Ishikawa (cell line): Measurements from ENCODE around the gene SRSF7.

Experiments used
- CEBPB ChIP-seq: IDR thresholded peaks from 2 replicates; pipeline ENCODE4 v1.6.1; 2012
- EGR1 ChIP-seq: IDR thresholded peaks from 2 replicates; pipeline ENCODE4 v1.6.1; 2012
- EP300 ChIP-seq: IDR thresholded peaks from 2 replicates; pipeline ENCODE4 v1.6.1; 2012; ENCODE audit warnings: borderline replicate concordance
- FOXM1 ChIP-seq: IDR thresholded peaks from 2 replicates; pipeline ENCODE4 v1.6.1; 2012; ENCODE audit warnings: low read depth, borderline replicate concordance
- RAD21 ChIP-seq: IDR thresholded peaks from 2 replicates; pipeline ENCODE4 v1.6.1; 2012; ENCODE audit warnings: low read depth
- TAF1 ChIP-seq: IDR thresholded peaks from 2 replicates; pipeline ENCODE4 v1.6.1; 2012; ENCODE audit warnings: low read depth, mild to moderate bottlenecking
- TCF12 ChIP-seq: IDR thresholded peaks from 2 replicates; pipeline ENCODE4 v1.6.1; 2012; ENCODE audit warnings: low read depth
- TEAD4 ChIP-seq: IDR thresholded peaks from 2 replicates; pipeline ENCODE4 v1.6.1; 2012
- YY1 ChIP-seq: IDR thresholded peaks from 2 replicates; pipeline ENCODE4 v1.6.1; 2012; ENCODE audit warnings: low read depth
- ZBTB7A ChIP-seq: IDR thresholded peaks from 2 replicates; pipeline ENCODE4 v1.6.1; 2012; ENCODE audit warnings: low read depth
- TF ChIP-seq, protein P1 (sequence below): IDR thresholded peaks from 2 replicates; pipeline ENCODE4 v1.6.1; 2012
- TF ChIP-seq, protein P2 (sequence below): IDR thresholded peaks from 2 replicates; pipeline ENCODE4 v1.6.1; 2012
- TF ChIP-seq, protein P3 (sequence below): IDR thresholded peaks from 2 replicates; pipeline ENCODE4 v1.6.1; 2012; ENCODE audit warnings: low read depth, mild to moderate bottlenecking

DNA sequence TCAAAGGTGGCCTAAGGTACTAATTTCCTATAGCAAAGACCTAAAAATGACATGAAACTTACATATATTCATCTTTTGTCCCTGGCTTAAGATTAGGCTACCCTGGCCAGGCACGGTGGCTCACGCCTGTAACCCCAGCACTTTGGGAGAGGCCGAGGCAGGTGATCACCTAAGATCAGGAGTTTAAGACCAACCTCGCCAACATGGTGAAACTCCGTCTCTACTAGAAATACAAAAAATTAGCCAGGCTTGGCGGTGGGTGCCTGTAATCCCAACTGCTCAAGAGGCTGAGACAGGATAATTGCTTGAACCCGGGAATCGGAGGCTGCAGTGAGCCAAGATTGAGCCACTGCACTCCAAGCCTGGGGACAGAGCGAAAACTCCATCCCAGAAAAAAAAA, 5.9 kb downstream of the SRSF7 start:
- TF ChIP-seq, protein P1, sequence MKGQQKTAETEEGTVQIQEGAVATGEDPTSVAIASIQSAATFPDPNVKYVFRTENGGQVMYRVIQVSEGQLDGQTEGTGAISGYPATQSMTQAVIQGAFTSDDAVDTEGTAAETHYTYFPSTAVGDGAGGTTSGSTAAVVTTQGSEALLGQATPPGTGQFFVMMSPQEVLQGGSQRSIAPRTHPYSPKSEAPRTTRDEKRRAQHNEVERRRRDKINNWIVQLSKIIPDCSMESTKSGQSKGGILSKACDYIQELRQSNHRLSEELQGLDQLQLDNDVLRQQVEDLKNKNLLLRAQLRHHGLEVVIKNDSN, result no peak
- TF ChIP-seq YY1 (no peak), TAF1 (no peak), EGR1 (no peak), RAD21 (no peak), EP300 (no peak), TEAD4 (no peak), TCF12 (no peak), FOXM1 (no peak), ZBTB7A (no peak), CEBPB (no peak)
- TF ChIP-seq, protein P2, sequence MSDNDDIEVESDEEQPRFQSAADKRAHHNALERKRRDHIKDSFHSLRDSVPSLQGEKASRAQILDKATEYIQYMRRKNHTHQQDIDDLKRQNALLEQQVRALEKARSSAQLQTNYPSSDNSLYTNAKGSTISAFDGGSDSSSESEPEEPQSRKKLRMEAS, result no peak
- TF ChIP-seq, protein P3, sequence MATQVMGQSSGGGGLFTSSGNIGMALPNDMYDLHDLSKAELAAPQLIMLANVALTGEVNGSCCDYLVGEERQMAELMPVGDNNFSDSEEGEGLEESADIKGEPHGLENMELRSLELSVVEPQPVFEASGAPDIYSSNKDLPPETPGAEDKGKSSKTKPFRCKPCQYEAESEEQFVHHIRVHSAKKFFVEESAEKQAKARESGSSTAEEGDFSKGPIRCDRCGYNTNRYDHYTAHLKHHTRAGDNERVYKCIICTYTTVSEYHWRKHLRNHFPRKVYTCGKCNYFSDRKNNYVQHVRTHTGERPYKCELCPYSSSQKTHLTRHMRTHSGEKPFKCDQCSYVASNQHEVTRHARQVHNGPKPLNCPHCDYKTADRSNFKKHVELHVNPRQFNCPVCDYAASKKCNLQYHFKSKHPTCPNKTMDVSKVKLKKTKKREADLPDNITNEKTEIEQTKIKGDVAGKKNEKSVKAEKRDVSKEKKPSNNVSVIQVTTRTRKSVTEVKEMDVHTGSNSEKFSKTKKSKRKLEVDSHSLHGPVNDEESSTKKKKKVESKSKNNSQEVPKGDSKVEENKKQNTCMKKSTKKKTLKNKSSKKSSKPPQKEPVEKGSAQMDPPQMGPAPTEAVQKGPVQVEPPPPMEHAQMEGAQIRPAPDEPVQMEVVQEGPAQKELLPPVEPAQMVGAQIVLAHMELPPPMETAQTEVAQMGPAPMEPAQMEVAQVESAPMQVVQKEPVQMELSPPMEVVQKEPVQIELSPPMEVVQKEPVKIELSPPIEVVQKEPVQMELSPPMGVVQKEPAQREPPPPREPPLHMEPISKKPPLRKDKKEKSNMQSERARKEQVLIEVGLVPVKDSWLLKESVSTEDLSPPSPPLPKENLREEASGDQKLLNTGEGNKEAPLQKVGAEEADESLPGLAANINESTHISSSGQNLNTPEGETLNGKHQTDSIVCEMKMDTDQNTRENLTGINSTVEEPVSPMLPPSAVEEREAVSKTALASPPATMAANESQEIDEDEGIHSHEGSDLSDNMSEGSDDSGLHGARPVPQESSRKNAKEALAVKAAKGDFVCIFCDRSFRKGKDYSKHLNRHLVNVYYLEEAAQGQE, result no peak
